Neural cell (in vitro differentiated cells): ENCODE data around the gene ZC3H7B. TPM values are rescaled to one million over a fixed set of nuclear protein-coding genes. Genes with fewer than 3 reads are reported as not detected.

Experiments
- H2AFZ ChIP-seq: fragments of 200-600, 300-800 bp; sonication (generic), shearing (Covaris generic); 2 replicates; pipeline ENCODE4 v1.6.0; 2014; ENCODE audit warnings: low read depth, mild to moderate bottlenecking, antibody characterized with exemption, low read length, moderate library complexity
- H3F3A ChIP-seq: fragments of 200-600 bp; shearing (Covaris generic); 2 replicates; pipeline ENCODE4 v1.6.1; 2016; ENCODE audit warnings: mild to moderate bottlenecking, moderate library complexity, mixed read lengths, antibody characterized with exemption, low read length; ENCODE audit not compliant: insufficient read depth, poor library complexity, severe bottlenecking
- H3K27ac ChIP-seq: fragments of 200-600, 300-800 bp; sonication (generic), shearing (Covaris generic); 2 replicates; pipeline ENCODE4 v1.5.1; 2014; ENCODE audit warnings: mild to moderate bottlenecking, low read length, moderate library complexity
- H3K27me3 ChIP-seq: fragments of 300-800, 200-600 bp; sonication (generic), shearing (Covaris generic); 2 replicates; pipeline ENCODE4 v1.6.0; 2014; ENCODE audit warnings: mild to moderate bottlenecking, low read depth, low read length, moderate library complexity; ENCODE audit not compliant: insufficient read depth
- H3K36me3 ChIP-seq: fragments of 300-800, 200-600 bp; sonication (generic), shearing (Covaris generic); 2 replicates; pipeline ENCODE4 v1.5.1; 2014; ENCODE audit warnings: mild to moderate bottlenecking, antibody characterized with exemption, low read length, moderate library complexity; ENCODE audit not compliant: insufficient read depth
- H3K4me2 ChIP-seq: fragments of 300-800, 200-600 bp; sonication (generic), shearing (Covaris generic); 2 replicates; pipeline ENCODE4 v1.6.0; 2014; ENCODE audit warnings: mild to moderate bottlenecking, low read length
- H3K4me3 ChIP-seq: fragments of 300-800, 200-600 bp; sonication (generic), shearing (Covaris generic); 2 replicates; pipeline ENCODE4 v1.5.1; 2014; ENCODE audit warnings: mild to moderate bottlenecking, low read length, moderate library complexity
- H3K79me2 ChIP-seq: fragments of 200-600 bp; shearing (Covaris generic); replicated peaks from 2 replicates; pipeline ENCODE4 v1.6.0; 2014; ENCODE audit warnings: mild to moderate bottlenecking, low read length, moderate library complexity; ENCODE audit not compliant: insufficient read depth
- H3K9ac ChIP-seq: fragments of 300-800, 200-600 bp; sonication (generic), shearing (Covaris generic); 2 replicates; pipeline ENCODE4 v1.6.1; 2016; ENCODE audit warnings: mild to moderate bottlenecking, low read length, mixed read lengths
- H3K9me2 ChIP-seq: fragments of 200-600 bp; shearing (Covaris generic); 2 replicates; pipeline ENCODE4 v1.6.1; 2016; ENCODE audit warnings: mild to moderate bottlenecking, low read length, mixed read lengths; ENCODE audit not compliant: insufficient read depth
- H3K9me3 ChIP-seq: fragments of 200-600, 300-800 bp; sonication (generic), shearing (Covaris generic); 2 replicates; pipeline ENCODE4 v1.6.1; 2016; ENCODE audit warnings: mild to moderate bottlenecking, mixed run types, low read length, moderate library complexity, mixed read lengths
- H4K20me1 ChIP-seq: fragments of 200-600 bp; shearing (Covaris generic); 2 replicates; pipeline ENCODE4 v1.6.1; 2016; ENCODE audit warnings: mild to moderate bottlenecking, mixed run types; ENCODE audit not compliant: insufficient read depth
- CTCF ChIP-seq: fragments of 450-650 bp; IDR thresholded peaks from 2 replicates; pipeline ENCODE4 v1.5.1; 2014; ENCODE audit warnings: antibody characterized with exemption, mild to moderate bottlenecking, moderate library complexity; ENCODE audit not compliant: poor library complexity, severe bottlenecking
- EP300 ChIP-seq: fragments of 450-650 bp; conservative IDR thresholded peaks from 2 replicates; pipeline ENCODE4 v1.6.1; 2014; ENCODE audit warnings: antibody characterized with exemption, mild to moderate bottlenecking, moderate library complexity; ENCODE audit not compliant: poor library complexity, severe bottlenecking
- EZH2 ChIP-seq: fragments of 200-600, 300-800 bp; shearing (Covaris generic), sonication (generic); IDR thresholded peaks from 2 replicates; pipeline ENCODE4 v1.6.1; 2014; ENCODE audit warnings: antibody characterized with exemption, low read length, borderline replicate concordance, mild to moderate bottlenecking; ENCODE audit not compliant: insufficient read depth, poor library complexity, severe bottlenecking
- MXI1 ChIP-seq: fragments of 450-650 bp; conservative IDR thresholded peaks from 2 replicates; pipeline ENCODE4 v1.6.1; 2014; ENCODE audit warnings: antibody characterized with exemption, mild to moderate bottlenecking; ENCODE audit not compliant: poor library complexity, severe bottlenecking
- POLR2AphosphoS5 ChIP-seq: IDR thresholded peaks from 2 replicates; pipeline ENCODE4 v1.6.1; 2012
- RAD21 ChIP-seq: fragments of 450-650 bp; conservative IDR thresholded peaks from 2 replicates; pipeline ENCODE4 v1.6.1; 2014; ENCODE audit warnings: antibody characterized with exemption, mild to moderate bottlenecking, moderate library complexity
- REST ChIP-seq: IDR thresholded peaks from 2 replicates; pipeline ENCODE4 v1.6.1; 2012; ENCODE audit warnings: borderline replicate concordance
- SMC3 ChIP-seq: fragments of 450-650 bp; conservative IDR thresholded peaks from 2 replicates; pipeline ENCODE4 v1.6.1; 2014; ENCODE audit warnings: antibody characterized with exemption, mild to moderate bottlenecking, moderate library complexity; ENCODE audit not compliant: poor library complexity
- TAF1 ChIP-seq: IDR thresholded peaks from 2 replicates; pipeline ENCODE4 v1.6.1; 2012; ENCODE audit warnings: low read depth
- polyA plus RNA-seq: library from polyadenylated mRNA; depleted of rRNA; stranded (reverse); fragments of >200 nt; gene quantifications from 2 replicates; pipeline ENCODE4 v1.2.3, GENCODE V29; 2014

Gene ZC3H7B
- polyA plus RNA-seq, 1 donor from 2014 or later = 34.6 TPM

GRCh38 chr22:41315586-41315985, 14.3 kb downstream of the ZC3H7B start:
- Histone ChIP-seq H3K9me3 (no peaks in the 10 kb centered on the region), H3K36me3 (no peaks in the 10 kb centered on the region), H3K4me3 (no peak overlapping the region), H2AFZ (no peak overlapping the region), H3K9me2 (no peaks in the 10 kb centered on the region), H3K4me2 (no peak overlapping the region), H3K27me3 (no peaks in the 10 kb centered on the region), H3K27ac (no peak overlapping the region), H3F3A (no peaks in the 10 kb centered on the region), H3K79me2 (peaks cover 9% of the 10 kb centered on the region), H3K9ac (no peak overlapping the region), H4K20me1 (no peaks in the 10 kb centered on the region)
- TF ChIP-seq TAF1 = no peak
- no peak for TF ChIP-seq MXI1
- no peak for TF ChIP-seq REST
- TF ChIP-seq SMC3 = no peak
- no peak for TF ChIP-seq EP300
- no peak for TF ChIP-seq POLR2AphosphoS5
- no peak for TF ChIP-seq EZH2
- TF ChIP-seq RAD21 = no peak

- Histone ChIP-seq H4K20me1 (no peaks in the 10 kb centered on the region), H3K9me2 (no peaks in the 10 kb centered on the region), H3K27me3 (no peaks in the 10 kb centered on the region), H2AFZ (no peak overlapping the region), H3F3A (no peaks in the 10 kb centered on the region), H3K79me2 (no peaks in the 10 kb centered on the region), H3K4me2 (no peak overlapping the region), H3K27ac (no peak overlapping the region), H3K9ac (no peak overlapping the region), H3K9me3 (no peaks in the 10 kb centered on the region), H3K36me3 (no peaks in the 10 kb centered on the region), H3K4me3 (no peak overlapping the region)
- TF ChIP-seq EZH2 (no peak), EP300 (no peak), RAD21 (no peak), CTCF (no peak), POLR2AphosphoS5 (no peak), SMC3 (no peak), REST (no peak), TAF1 (no peak), MXI1 (no peak)
Observed at GRCh38 chr22:41320416-41321240, 19.3 kb downstream of the ZC3H7B start.
